ENCODE measurements around the gene E4F1.

DNA sequence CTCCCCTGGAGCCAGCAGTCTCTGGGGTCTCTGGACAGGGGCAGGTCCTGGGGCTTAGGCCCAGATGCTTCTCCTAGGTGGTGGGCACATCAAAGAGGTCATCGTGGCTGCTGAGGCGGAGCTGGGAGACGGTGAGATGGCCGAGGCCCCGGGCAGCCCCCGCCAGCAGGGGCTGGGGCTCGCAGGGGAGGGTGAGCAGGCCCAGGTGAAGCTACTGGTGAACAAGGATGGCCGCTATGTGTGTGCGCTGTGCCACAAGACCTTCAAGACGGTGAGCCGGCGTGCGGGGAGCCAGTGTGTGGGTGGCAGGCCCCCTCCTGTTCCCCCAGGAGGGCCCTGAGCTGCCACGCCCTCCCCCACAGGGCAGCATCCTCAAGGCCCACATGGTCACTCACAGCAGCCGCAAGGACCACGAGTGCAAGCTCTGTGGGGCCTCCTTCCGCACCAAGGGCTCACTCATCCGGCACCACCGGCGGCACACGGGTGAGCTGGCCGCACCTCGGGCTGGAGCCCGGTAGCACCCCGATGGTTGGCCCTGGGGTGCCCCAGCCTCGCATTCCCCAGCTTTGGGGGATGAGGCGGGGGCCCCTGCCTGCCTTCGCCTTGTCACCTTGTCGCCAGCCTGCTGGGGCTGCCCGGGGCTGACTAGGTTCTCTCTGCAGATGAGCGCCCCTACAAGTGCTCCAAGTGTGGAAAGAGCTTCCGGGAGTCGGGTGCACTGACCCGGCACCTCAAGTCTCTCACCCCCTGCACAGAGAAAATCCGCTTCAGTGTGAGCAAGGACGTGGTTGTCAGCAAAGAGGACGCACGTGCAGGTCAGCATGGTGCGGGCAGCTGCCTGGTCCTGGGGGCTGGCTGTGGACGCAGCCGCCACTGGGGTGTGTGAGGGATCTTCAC lies 9.0 kb downstream of the E4F1 start:
- TF ChIP-seq GATA3 (IDR thresholded peaks at IDR 0.05; ENCODE audit: low read depth, low read length) (no peak), GATA2 (IDR thresholded peaks at IDR 0.05; ENCODE audit: low read depth, low read length) (no peak)

Measured in SH-SY5Y (cell line).